Mesodermal cell (in vitro differentiated cells): ENCODE data around the gene NFE2L3.
"Not testable (repeated sequence)": the region's sequence is repeated elsewhere in the genome, so short reads cannot be mapped to it uniquely, and the experiment has no call there.

ENCODE experiments used
- H3K27ac ChIP-seq: 2 replicates; pipeline ENCODE4 v1.7.0; 2013; ENCODE audit warnings: mild to moderate bottlenecking, low read depth, low read length, moderate library complexity; ENCODE audit not compliant: severe bottlenecking
- H3K36me3 ChIP-seq: 2 replicates; pipeline ENCODE4 v1.7.1; 2013; ENCODE audit warnings: mild to moderate bottlenecking, low read length, moderate library complexity; ENCODE audit not compliant: control insufficient read depth, insufficient read depth
- H3K4me1 ChIP-seq: one replicate; pipeline ENCODE4 v1.7.1; 2013; ENCODE audit warnings: mild to moderate bottlenecking, low read length; ENCODE audit not compliant: insufficient read depth, control insufficient read depth, poor library complexity, severe bottlenecking
- H3K4me3 ChIP-seq: 2 replicates; pipeline ENCODE4 v1.7.0; 2013; ENCODE audit warnings: low read length, control low read depth, mild to moderate bottlenecking; ENCODE audit not compliant: insufficient read depth, poor library complexity, severe bottlenecking; ENCODE audit errors: extremely low read depth
- H3K9me3 ChIP-seq: 2 replicates; pipeline ENCODE4 v1.7.1; 2013; ENCODE audit warnings: mild to moderate bottlenecking, low read length, moderate library complexity; ENCODE audit not compliant: control insufficient read depth
- WGBS, 2 experiments: methylation state at CpG; one replicate each; pipeline ENCODE4 v1.1.5; 2013; ENCODE audit warnings: missing lambda C conversion rate in 2 of 2; ENCODE audit not compliant: insufficient coverage in 2 of 2; 5-methylcytosine and 5-hydroxymethylcytosine counted together

NFE2L3 gene

GRCh38 chr7:26156451-26157420 is 4.7 kb downstream of the NFE2L3 start:
- H3K4me3 ChIP-seq = no peak overlapping the region
- H3K9me3 ChIP-seq = no peaks in the 10 kb centered on the region
- H3K4me1 ChIP-seq = peaks cover 47% of the 10 kb centered on the region
- 87 to 94% methylated on average over 13 to 16 of the region's 20 CpGs for WGBS, 2 experiments
- peak overlapping the region; percentile 92 for H3K27ac ChIP-seq
- no peaks in the 10 kb centered on the region for H3K36me3 ChIP-seq

- 97 to 100% methylated on average over 1 to 4 of the region's 4 CpGs for WGBS, 2 experiments
- H3K9me3 ChIP-seq = no peaks in the 10 kb centered on the region
- H3K4me1 ChIP-seq = peaks cover 47% of the 10 kb centered on the region
- H3K27ac ChIP-seq = no peak overlapping the region
- H3K36me3 ChIP-seq = no peaks in the 10 kb centered on the region
- H3K4me3 ChIP-seq = no peak overlapping the region
Observed at GRCh38 chr7:26157520-26158105, 5.6 kb downstream of the NFE2L3 start.

- 97 to 100% methylated on average over 2 of the region's 2 CpGs for WGBS, 2 experiments
- no peaks in the 10 kb centered on the region for H3K9me3 ChIP-seq
- no peak overlapping the region for H3K27ac ChIP-seq
- H3K4me1 ChIP-seq = peaks cover 41% of the 10 kb centered on the region
- H3K4me3 ChIP-seq = no peak overlapping the region
- H3K36me3 ChIP-seq = no peaks in the 10 kb centered on the region
Observed at GRCh38 chr7:26159243-26159642, 7.2 kb downstream of the NFE2L3 start.

GRCh38 chr7:26160896-26161295 is 8.9 kb downstream of the NFE2L3 start:
- no peak overlapping the region for H3K4me3 ChIP-seq
- no peak overlapping the region for H3K27ac ChIP-seq
- no peaks in the 10 kb centered on the region for H3K9me3 ChIP-seq
- no peaks in the 10 kb centered on the region for H3K36me3 ChIP-seq
- H3K4me1 ChIP-seq = peaks cover 30% of the 10 kb centered on the region
- 94 to 100% methylated on average over 2 of the region's 2 CpGs for WGBS, 2 experiments

GRCh38 chr7:26162431-26162830 is 10.4 kb downstream of the NFE2L3 start:
- Histone ChIP-seq H3K36me3 (no peaks in the 10 kb centered on the region), H3K9me3 (no peaks in the 10 kb centered on the region), H3K27ac (no peak overlapping the region), H3K4me3 (no peak overlapping the region), H3K4me1 (peaks cover 17% of the 10 kb centered on the region)
- 75% methylated on average over 1 of the region's 2 CpGs; no CpG with 5 or more reads in 1 of the 2 experiments for WGBS, 2 experiments

- 60% methylated on average over 1 of the region's 1 CpG; no CpG with 5 or more reads in 1 of the 2 experiments for WGBS, 2 experiments
- H3K4me3 ChIP-seq = not testable (repeated sequence)
Observed at GRCh38 chr7:26163804-26164203, 11.8 kb downstream of the NFE2L3 start.

GRCh38 chr7:26165950-26166683 is 14.1 kb downstream of the NFE2L3 start:
- WGBS, 2 experiments = 71 to 74% methylated on average over 8 of the region's 9 CpGs
- H3K27ac ChIP-seq = no peak overlapping the region
- H3K36me3 ChIP-seq = no peaks in the 10 kb centered on the region
- no peaks in the 10 kb centered on the region for H3K9me3 ChIP-seq
- no peaks in the 10 kb centered on the region for H3K4me1 ChIP-seq
- H3K4me3 ChIP-seq = no peak overlapping the region

More at GRCh38 chr7:26163804-26164203, 11.8 kb downstream of the NFE2L3 start:
- H3K9me3 ChIP-seq, H3K36me3 ChIP-seq, H3K27ac ChIP-seq: not testable (repeated sequence)
- H3K4me1 ChIP-seq = peaks cover 13% of the 10 kb centered on the region

- H3K27ac ChIP-seq = no peak overlapping the region
- WGBS, 2 experiments = 88 to 89% methylated on average over 3 of the region's 5 CpGs
- H3K4me1 ChIP-seq = no peaks in the 10 kb centered on the region
- H3K9me3 ChIP-seq = no peaks in the 10 kb centered on the region
- H3K4me3 ChIP-seq = no peak overlapping the region
- H3K36me3 ChIP-seq = peaks cover 3% of the 10 kb centered on the region
Observed at GRCh38 chr7:26166684-26167266, 14.8 kb downstream of the NFE2L3 start.

GRCh38 chr7:26167303-26167934 is 15.4 kb downstream of the NFE2L3 start:
- 83 to 100% methylated on average over 1 of the region's 3 CpGs for WGBS, 2 experiments
- Histone ChIP-seq H3K9me3 (no peaks in the 10 kb centered on the region), H3K4me3 (no peak overlapping the region), H3K36me3 (peaks cover 3% of the 10 kb centered on the region), H3K4me1 (no peaks in the 10 kb centered on the region), H3K27ac (no peak overlapping the region)

- WGBS, 2 experiments = 100% methylated on average over 2 of the region's 6 CpGs; no CpG with 5 or more reads in 1 of the 2 experiments
- no peak overlapping the region for H3K4me3 ChIP-seq
- H3K4me1 ChIP-seq = no peaks in the 10 kb centered on the region
- peaks cover 3% of the 10 kb centered on the region for H3K36me3 ChIP-seq
- no peak overlapping the region for H3K27ac ChIP-seq
- no peaks in the 10 kb centered on the region for H3K9me3 ChIP-seq
Observed at GRCh38 chr7:26168458-26169023, 16.5 kb downstream of the NFE2L3 start.
